PC-3 (cell line): ENCODE data around the gene ELL2.

Source experiments
- EZH2 ChIP-seq: fragments of 300-600 bp; sonication (generic); IDR thresholded peaks from one replicate; pipeline ENCODE4 v1.6.1; 2017; ENCODE audit warnings: antibody characterized with exemption, mild to moderate bottlenecking, low read length; ENCODE audit not compliant: unreplicated experiment
- EZH2phosphoT487 ChIP-seq: fragments of 300-600 bp; sonication (generic); IDR thresholded peaks from 2 replicates; pipeline ENCODE4 v1.6.1; 2018; ENCODE audit warnings: mild to moderate bottlenecking, antibody characterized with exemption, low read length, borderline replicate concordance
- TF ChIP-seq, protein P1 (sequence below): fragments of 300-600 bp; sonication (generic); conservative IDR thresholded peaks from 2 replicates; pipeline ENCODE4 v1.5.1; 2017; ENCODE audit warnings: antibody characterized with exemption, low read depth, mild to moderate bottlenecking, low read length

DNA sequence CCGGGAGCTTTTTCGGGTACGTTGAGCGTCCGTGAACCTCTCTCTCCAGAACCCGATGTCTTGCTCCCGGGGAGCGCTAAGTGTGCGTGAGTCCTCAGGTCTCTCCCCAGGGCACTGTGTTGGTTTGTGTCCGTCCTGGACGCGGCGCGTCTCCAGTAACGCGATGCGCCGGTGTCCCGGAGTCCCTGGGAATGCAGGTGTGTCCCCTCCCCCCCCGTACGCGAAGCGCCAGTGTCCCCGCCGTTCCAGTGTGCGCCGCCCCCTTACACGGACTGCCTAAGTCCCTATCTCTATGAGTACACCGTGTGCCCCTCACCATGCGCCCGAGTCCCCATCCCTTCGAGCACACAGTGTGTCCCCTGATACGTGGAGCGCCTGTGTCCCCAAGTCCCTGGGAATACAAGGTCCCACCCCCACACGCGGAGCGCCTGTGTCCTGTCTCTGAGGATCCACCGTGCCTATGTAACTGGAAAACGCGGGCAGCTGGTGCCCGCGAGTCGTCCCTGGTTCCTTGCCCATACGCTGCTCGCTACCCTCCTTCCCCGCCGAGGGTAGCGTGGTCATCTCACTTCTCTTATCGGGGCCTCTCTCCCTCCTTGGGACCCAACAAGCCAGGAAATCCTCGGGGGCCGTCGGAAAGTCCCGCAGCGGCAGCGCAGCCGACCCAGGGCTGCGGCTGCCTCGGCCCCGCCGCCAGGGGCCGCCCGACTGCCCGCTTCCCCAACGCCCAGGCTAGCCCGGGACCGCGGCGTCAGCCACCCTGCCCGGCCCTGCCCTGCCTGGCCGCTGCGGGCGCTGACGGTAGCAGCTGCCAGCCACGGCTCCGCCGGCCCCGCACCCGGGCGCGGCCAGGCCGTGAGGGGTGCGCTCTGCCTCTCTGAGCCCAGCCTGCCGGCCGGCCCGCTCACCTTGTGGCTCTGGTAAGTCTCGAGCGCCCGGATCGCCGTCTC is 709 bp downstream of the ELL2 start:
- TF ChIP-seq, protein P1, sequence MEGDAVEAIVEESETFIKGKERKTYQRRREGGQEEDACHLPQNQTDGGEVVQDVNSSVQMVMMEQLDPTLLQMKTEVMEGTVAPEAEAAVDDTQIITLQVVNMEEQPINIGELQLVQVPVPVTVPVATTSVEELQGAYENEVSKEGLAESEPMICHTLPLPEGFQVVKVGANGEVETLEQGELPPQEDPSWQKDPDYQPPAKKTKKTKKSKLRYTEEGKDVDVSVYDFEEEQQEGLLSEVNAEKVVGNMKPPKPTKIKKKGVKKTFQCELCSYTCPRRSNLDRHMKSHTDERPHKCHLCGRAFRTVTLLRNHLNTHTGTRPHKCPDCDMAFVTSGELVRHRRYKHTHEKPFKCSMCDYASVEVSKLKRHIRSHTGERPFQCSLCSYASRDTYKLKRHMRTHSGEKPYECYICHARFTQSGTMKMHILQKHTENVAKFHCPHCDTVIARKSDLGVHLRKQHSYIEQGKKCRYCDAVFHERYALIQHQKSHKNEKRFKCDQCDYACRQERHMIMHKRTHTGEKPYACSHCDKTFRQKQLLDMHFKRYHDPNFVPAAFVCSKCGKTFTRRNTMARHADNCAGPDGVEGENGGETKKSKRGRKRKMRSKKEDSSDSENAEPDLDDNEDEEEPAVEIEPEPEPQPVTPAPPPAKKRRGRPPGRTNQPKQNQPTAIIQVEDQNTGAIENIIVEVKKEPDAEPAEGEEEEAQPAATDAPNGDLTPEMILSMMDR = peak; percentile 56; the same call in 1 of the 2 replicates
- TF ChIP-seq EZH2 (no peak), EZH2phosphoT487 (no peak)
